ENCODE data around the gene USP8.
"Not testable (repeated sequence)": the region's sequence is repeated elsewhere in the genome, so short reads cannot be mapped to it uniquely, and the experiment has no call there.

The USP8 gene

GRCh38 chr15:50424066-50424890, at the start of gene USP8:
TSS of gene USP8 (plus strand) at chr15:50424405. CDS start at chr15:50439074, 14,669 bp downstream.
- DNase-seq: peak; percentile 99

- DNase-seq: no peak
Observed at GRCh38 chr15:50377867-50378751, 46.1 kb upstream of the USP8 start.

- DNase-seq: no peak
Observed at GRCh38 chr15:50378776-50379175, 45.4 kb upstream of the USP8 start.

- not testable (repeated sequence) for DNase-seq
Observed at GRCh38 chr15:50379413-50379812, 44.8 kb upstream of the USP8 start.

- DNase-seq: no peak
Observed at GRCh38 chr15:50380089-50380488, 44.1 kb upstream of the USP8 start.

GRCh38 chr15:50381438-50381837, 42.8 kb upstream of the USP8 start:
- no peak for DNase-seq

GRCh38 chr15:50382408-50382807, 41.8 kb upstream of the USP8 start:
- DNase-seq: not testable (repeated sequence)

GRCh38 chr15:50390554-50391264, 33.5 kb upstream of the USP8 start:
- DNase-seq: no peak

GRCh38 chr15:50391561-50391960, 32.6 kb upstream of the USP8 start:
- DNase-seq: not testable (repeated sequence)

GRCh38 chr15:50411870-50412269, 12.3 kb upstream of the USP8 start:
- no peak for DNase-seq

GRCh38 chr15:50414624-50415023, 9.6 kb upstream of the USP8 start:
- no peak for DNase-seq

GRCh38 chr15:50415752-50416404, 8.3 kb upstream of the USP8 start:
- DNase-seq: no peak

GRCh38 chr15:50416890-50417289, 7.3 kb upstream of the USP8 start:
- no peak for DNase-seq

GRCh38 chr15:50418041-50418583, 6.1 kb upstream of the USP8 start:
- no peak for DNase-seq

GRCh38 chr15:50425219-50425618, 1.0 kb downstream of the USP8 start:
- DNase-seq: no peak

- not testable (repeated sequence) for DNase-seq
Observed at GRCh38 chr15:50425678-50426246, 1.6 kb downstream of the USP8 start.

- DNase-seq: no peak
Observed at GRCh38 chr15:50426428-50426827, 2.2 kb downstream of the USP8 start.

GRCh38 chr15:50431204-50431603, 7.0 kb downstream of the USP8 start:
- no peak for DNase-seq

GRCh38 chr15:50432230-50432629, 8.0 kb downstream of the USP8 start:
- DNase-seq: no peak

- no peak for DNase-seq
Observed at GRCh38 chr15:50435772-50436171, 11.6 kb downstream of the USP8 start.

GRCh38 chr15:50438251-50438650, 14.0 kb downstream of the USP8 start:
- no peak for DNase-seq

- DNase-seq: no peak
Observed at GRCh38 chr15:50440932-50441331, 16.7 kb downstream of the USP8 start.

Measured in left hindlimb (tissue), 1 donor.